Peyer's patch (tissue), 4 donors: Measurements from ENCODE around the gene ZMYND10. TPM values are rescaled to one million over a fixed set of nuclear protein-coding genes. Genes with fewer than 3 reads are reported as not detected.
A peak's percentile ranks its signal among the peaks of the same experiment; 100 is the strongest.

Source experiments
- DNase-seq, 3 donors: peaks; one replicate each; pipeline ENCODE4 v3.0.0-alpha.2; 2017 to 2019
- H3K27ac ChIP-seq, 4 donors: fragments of 200-600 bp; sonication (generic); one replicate each; pipeline ENCODE4 v1.5.1; 2016 to 2019
- H3K27me3 ChIP-seq, 2 donors: fragments of 200-600 bp; sonication (generic); one replicate each; pipeline ENCODE4 v1.5.1; 2019
- H3K36me3 ChIP-seq, 3 donors: fragments of 200-600 bp; sonication (generic); one replicate each; pipeline ENCODE4 v1.5.1; 2016 to 2019
- H3K4me1 ChIP-seq, 4 donors: fragments of 200-600 bp; sonication (generic); one replicate each; pipeline ENCODE4 v1.5.1; 2016 to 2019
- H3K4me3 ChIP-seq, 4 donors: fragments of 200-600 bp; sonication (generic); 1 replicate in 3 of 4; 2 replicates in 1 of 4; pipeline ENCODE4 v1.5.1; 2016 to 2019; ENCODE audit warnings: mild to moderate bottlenecking in 1 of 4
- H3K9me3 ChIP-seq, 4 donors: fragments of 200-600 bp; sonication (generic); one replicate each; pipeline ENCODE4 v1.5.1; 2016 to 2019; ENCODE audit warnings: mild to moderate bottlenecking in 1 of 4
- POLR2A ChIP-seq, 2 donors: fragments of 450-650 bp; IDR thresholded peaks; one replicate each; pipeline ENCODE4 v1.5.1; 2017; ENCODE audit warnings: antibody characterized with exemption in 2 of 2, mild to moderate bottlenecking in 2 of 2, moderate library complexity in 2 of 2
- total RNA-seq, 4 donors: library from RNA; depleted of rRNA; stranded (reverse); fragments of >200 nt; gene quantifications; one replicate each; pipeline ENCODE4 v1.1.0, GENCODE V29; 2016
- TF ChIP-seq, protein P1 (sequence below), 6 experiments: fragments of 450-650 bp in 4 of 6; fragments of 200-600 bp in 2 of 6; sonication (generic) in 1 of 6; IDR thresholded peaks; one replicate each; pipeline ENCODE4 v1.5.1; 2017 to 2019; ENCODE audit warnings: antibody characterized with exemption in 6 of 6, mild to moderate bottlenecking in 3 of 6, moderate library complexity in 1 of 6

The ZMYND10 gene
- total RNA-seq, 4 donors from 2014 or later, result 0.27 to 0.38 TPM; not detected in 2

DNA sequence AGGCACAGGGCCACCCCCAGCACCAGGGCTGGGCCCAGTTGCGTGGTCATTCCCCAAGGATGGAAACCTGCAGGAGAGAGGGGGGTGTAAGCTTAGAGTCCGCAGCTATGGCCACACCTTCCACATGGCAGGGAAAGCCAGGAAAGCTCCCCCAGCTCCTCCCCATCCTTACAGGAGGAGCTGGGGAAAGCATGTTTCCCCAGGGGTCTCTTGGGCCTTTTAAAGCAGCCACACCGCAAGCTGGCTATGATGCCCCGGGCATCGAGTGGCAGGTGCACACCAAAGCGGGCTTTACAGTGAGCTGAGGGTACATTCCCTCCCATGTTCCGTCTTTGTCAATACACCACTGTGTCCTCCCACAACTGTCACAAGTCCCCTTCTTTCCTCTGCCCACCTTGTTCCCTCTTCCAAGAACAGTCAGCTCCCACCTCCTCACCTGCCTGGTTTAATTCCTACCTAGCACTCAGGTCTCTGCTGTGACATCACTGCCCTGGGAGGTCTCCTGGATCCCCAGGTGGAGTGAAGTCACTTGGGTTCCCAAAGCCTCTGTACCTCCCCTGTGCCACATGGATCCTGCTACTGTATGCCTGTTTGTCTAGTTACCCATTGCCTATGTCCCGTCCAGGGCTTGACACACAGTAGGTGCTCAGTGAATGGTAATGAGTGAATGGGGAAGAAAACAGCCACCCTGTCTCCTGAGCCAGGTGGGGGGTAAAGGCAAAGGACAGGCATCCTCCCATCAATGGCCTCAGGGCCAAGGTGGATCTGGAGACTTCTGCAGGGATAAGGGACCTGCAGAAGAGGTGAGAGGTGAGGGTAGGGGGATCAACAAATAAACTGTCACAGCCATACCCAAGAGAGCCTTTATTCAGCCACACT, 49.7 kb downstream of the ZMYND10 start:
- Histone ChIP-seq H3K4me1 (peaks cover 3 to 38% (median 16%) of the 10 kb centered on the region in 4 donors), H3K36me3 (peaks cover 0 to 3% (median 0%) of the 10 kb centered on the region in 3 donors), H3K9me3 (no peaks in the 10 kb centered on the region), H3K4me3 (no peak overlapping the region), H3K27ac (no peak overlapping the region), H3K27me3 (no peaks in the 10 kb centered on the region)
- DNase-seq, result no peak
- no peak for TF ChIP-seq POLR2A (IDR thresholded peaks at IDR 0.05)
- TF ChIP-seq, protein P1, sequence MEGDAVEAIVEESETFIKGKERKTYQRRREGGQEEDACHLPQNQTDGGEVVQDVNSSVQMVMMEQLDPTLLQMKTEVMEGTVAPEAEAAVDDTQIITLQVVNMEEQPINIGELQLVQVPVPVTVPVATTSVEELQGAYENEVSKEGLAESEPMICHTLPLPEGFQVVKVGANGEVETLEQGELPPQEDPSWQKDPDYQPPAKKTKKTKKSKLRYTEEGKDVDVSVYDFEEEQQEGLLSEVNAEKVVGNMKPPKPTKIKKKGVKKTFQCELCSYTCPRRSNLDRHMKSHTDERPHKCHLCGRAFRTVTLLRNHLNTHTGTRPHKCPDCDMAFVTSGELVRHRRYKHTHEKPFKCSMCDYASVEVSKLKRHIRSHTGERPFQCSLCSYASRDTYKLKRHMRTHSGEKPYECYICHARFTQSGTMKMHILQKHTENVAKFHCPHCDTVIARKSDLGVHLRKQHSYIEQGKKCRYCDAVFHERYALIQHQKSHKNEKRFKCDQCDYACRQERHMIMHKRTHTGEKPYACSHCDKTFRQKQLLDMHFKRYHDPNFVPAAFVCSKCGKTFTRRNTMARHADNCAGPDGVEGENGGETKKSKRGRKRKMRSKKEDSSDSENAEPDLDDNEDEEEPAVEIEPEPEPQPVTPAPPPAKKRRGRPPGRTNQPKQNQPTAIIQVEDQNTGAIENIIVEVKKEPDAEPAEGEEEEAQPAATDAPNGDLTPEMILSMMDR (IDR thresholded peaks at IDR 0.05), result no peak

DNA sequence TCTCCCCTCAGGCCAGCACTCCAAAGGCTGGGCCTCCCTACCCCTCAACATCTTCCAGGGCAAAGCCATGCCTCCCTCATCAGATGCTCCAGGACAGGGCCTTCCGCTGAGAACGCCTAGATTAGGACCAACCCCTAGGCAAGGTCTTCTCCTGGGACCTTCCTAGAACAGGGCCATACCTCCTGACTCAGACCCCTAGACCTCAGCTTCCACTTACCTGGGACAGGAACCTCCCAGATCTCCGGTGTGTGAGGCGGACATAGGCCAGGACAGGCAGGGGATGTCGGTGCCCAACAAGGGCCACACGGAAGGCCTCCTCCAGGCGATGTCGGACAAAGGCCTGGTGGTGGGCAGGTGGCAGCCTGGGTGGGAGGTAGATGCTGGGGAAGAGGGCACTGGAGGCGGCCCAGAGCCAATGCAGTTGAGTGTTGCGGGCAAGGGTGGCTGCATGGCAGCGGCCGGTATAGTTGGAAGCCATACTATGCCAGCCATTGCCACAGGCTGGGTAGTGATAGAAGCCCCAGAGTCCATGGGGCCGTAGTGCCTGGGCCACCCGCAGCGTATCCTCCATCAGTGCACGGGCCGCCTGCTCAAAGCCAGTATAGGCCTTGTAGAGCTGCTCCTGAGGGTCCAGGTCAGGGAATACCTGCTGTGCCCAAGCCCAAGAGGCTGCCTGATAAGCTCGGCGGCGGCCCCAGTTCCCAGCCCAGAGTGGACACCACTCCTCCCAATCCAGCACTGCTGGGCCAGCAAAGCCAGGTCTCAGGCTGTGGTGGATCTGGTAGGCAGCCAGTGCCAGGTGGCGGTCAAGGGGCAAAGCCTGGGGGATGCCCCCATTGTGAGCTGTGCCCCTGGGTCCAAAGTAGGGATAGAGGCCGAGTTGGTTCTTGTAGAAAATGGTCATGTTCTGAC, 50.8 kb downstream of the ZMYND10 start:
- peak in 1 of 3 donors; percentile 44 for DNase-seq
- no peak for TF ChIP-seq POLR2A (IDR thresholded peaks at IDR 0.05)
- TF ChIP-seq, protein P1 (IDR thresholded peaks at IDR 0.05), result no peak
- no peaks in the 10 kb centered on the region for H3K9me3 ChIP-seq

DNA sequence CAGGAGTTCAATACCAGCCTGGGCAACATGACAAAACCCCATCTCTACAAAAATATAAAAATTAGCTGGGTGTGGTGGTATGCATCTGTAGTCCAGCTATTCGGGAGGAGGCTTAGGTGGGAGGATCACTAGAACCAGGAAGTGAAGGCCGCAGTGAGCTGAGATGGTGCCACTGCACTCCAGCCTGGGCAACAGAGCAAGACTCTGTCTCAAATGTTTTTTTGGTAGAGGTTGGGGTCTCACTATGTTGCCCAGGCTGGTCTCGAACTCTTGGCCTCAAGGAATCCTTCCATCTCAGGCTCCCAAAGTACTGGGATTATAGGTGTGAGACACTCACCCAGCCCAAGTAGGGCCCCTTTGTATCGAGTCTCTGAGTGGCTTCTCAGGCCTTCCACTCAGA, 51.4 kb downstream of the ZMYND10 start:
- peaks cover 3 to 34% (median 16%) of the 10 kb centered on the region in 4 donors for H3K4me1 ChIP-seq
- H3K9me3 ChIP-seq, result no peaks in the 10 kb centered on the region
- H3K27me3 ChIP-seq, result no peaks in the 10 kb centered on the region
- TF ChIP-seq POLR2A (IDR thresholded peaks at IDR 0.05), result no peak
- TF ChIP-seq, protein P1 (IDR thresholded peaks at IDR 0.05), result no peak
- H3K27ac ChIP-seq, result no peak overlapping the region
- no peak for DNase-seq
- H3K4me3 ChIP-seq, result no peak overlapping the region
- peaks cover 0 to 16% (median 0%) of the 10 kb centered on the region in 3 donors for H3K36me3 ChIP-seq

More for the DNA sequence above, 50.8 kb downstream of the ZMYND10 start:
- Histone ChIP-seq H3K27ac (no peak overlapping the region), H3K4me3 (no peak overlapping the region), H3K27me3 (no peaks in the 10 kb centered on the region), H3K4me1 (peaks cover 3 to 34% (median 16%) of the 10 kb centered on the region in 4 donors), H3K36me3 (peaks cover 0 to 10% (median 0%) of the 10 kb centered on the region in 3 donors)

DNA sequence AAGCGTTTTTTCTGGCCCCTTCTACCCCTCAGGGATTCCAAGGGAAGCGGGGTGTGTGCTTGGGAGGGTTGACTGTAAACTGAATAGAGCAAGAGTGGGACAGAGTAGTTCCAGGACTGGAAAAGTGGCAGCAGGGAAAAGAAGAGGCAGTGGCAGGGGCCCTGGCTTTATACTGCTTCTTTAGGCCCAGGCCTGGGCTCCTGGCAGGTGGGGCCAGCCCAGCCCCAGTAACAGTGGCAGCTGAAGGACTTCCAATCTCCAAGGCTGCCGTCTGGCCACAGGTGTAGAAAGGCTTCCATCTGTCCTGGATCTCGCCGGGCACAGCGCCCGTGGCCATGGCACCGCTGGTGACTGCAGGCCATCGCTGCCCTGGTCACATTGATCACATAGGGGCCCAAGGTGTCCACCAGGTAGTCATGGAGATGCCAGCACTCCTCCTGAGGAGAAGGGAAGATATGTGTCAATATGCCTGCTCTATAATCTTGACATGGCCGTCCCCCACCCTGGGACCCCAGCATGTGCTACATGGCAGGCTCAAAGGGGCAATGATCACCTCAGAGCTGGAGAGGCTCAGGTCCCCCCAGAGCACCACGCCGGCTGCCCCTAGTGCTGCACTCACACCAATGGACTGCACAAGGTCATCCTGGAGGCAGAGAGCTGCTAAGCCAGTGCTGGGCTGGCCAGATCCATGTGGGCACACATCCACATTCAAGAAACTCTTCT, 52.3 kb downstream of the ZMYND10 start:
- Histone ChIP-seq H3K4me1 (peaks cover 0 to 27% (median 12%) of the 10 kb centered on the region in 4 donors), H3K9me3 (no peaks in the 10 kb centered on the region), H3K27me3 (no peaks in the 10 kb centered on the region), H3K36me3 (peaks cover 0 to 25% (median 0%) of the 10 kb centered on the region in 3 donors), H3K4me3 (peak overlapping the region in 2 of 4 donors; percentile 93 to 97), H3K27ac (peak overlapping the region; percentile 77 to 85 (median 80))
- DNase-seq, result peak in 1 of 3 donors; percentile 49
- no peak for TF ChIP-seq POLR2A (IDR thresholded peaks at IDR 0.05)
- TF ChIP-seq, protein P1 (IDR thresholded peaks at IDR 0.05), result no peak
